Spleen (tissue), 11 donors: ENCODE results near the gene PDE10A. TPM values are rescaled to one million over a fixed set of nuclear protein-coding genes. Genes with fewer than 3 reads are reported as not detected.

Experiments used
- DNase-seq: peaks from one replicate; pipeline ENCODE4 v3.0.0-alpha.2; 2020
- H3K27ac ChIP-seq, 8 donors: fragments of 200-600 bp; sonication (generic) in 7 of 8; 1 replicate in 4 of 8; 2 replicates in 4 of 8; pipeline versions ENCODE4 v1.5.0 to v1.8.0; 2016 to 2021; ENCODE audit warnings: inconsistent platforms in 4 of 8, mild to moderate bottlenecking in 4 of 8, moderate library complexity in 1 of 8
- H3K27me3 ChIP-seq, 7 donors: fragments of 200-600 bp; sonication (generic) in 6 of 7; replicated peaks in 1 of 7; 1 replicate in 4 of 7; 2 replicates in 3 of 7; pipeline versions ENCODE4 v1.5.0 to v1.8.0; 2016 to 2021; ENCODE audit warnings: inconsistent platforms in 3 of 7, mild to moderate bottlenecking in 1 of 7
- H3K36me3 ChIP-seq, 6 donors: fragments of 200-600 bp; sonication (generic) in 5 of 6; 1 replicate in 4 of 6; 2 replicates in 2 of 6; pipeline versions ENCODE4 v1.5.0 to v1.8.0; 2016 to 2021; ENCODE audit warnings: inconsistent platforms in 2 of 6
- H3K4me1 ChIP-seq, 6 donors: fragments of 200-600 bp; sonication (generic) in 5 of 6; 1 replicate in 3 of 6; 2 replicates in 3 of 6; pipeline versions ENCODE4 v1.5.0 to v1.8.0; 2016 to 2021; ENCODE audit warnings: inconsistent platforms in 3 of 6
- H3K4me3 ChIP-seq, 8 donors: fragments of 200-600 bp; sonication (generic) in 7 of 8; 1 replicate in 4 of 8; 2 replicates in 4 of 8; pipeline versions ENCODE4 v1.5.0 to v1.8.0; 2016 to 2021; ENCODE audit warnings: inconsistent platforms in 4 of 8, mild to moderate bottlenecking in 4 of 8, moderate library complexity in 2 of 8
- H3K9me3 ChIP-seq, 8 donors: fragments of 200-600 bp; sonication (generic) in 7 of 8; 1 replicate in 4 of 8; 2 replicates in 4 of 8; pipeline versions ENCODE4 v1.5.0 to v1.8.0; 2016 to 2021; ENCODE audit warnings: inconsistent platforms in 4 of 8
- CTCF ChIP-seq, 11 experiments: fragments of 200-600 bp in 7 of 11; fragments of 450-650 bp in 4 of 11; sonication (generic) in 4 of 11; IDR thresholded peaks in 8 of 11; conservative IDR thresholded peaks in 3 of 11; 1 replicate in 7 of 11; 2 replicates in 4 of 11; pipeline versions ENCODE4 v1.4.0 to v1.8.0; 2016 to 2021; ENCODE audit warnings: antibody characterized with exemption in 11 of 11, inconsistent platforms in 4 of 11, mild to moderate bottlenecking in 1 of 11
- POLR2A ChIP-seq, 3 donors: fragments of 450-650 bp; IDR thresholded peaks; one replicate each; pipeline ENCODE4 v1.5.1; 2017; ENCODE audit warnings: antibody characterized with exemption in 3 of 3, mild to moderate bottlenecking in 1 of 3
- POLR2AphosphoS5 ChIP-seq, 3 donors: sonication (generic); formaldehyde crosslinking; IDR thresholded peaks; one replicate each; pipeline ENCODE4 v1.5.1; 2017; ENCODE audit warnings: antibody characterized with exemption in 3 of 3
- WGBS, 5 donors: extraction: QIAGEN DNeasy Blood & Tissue Kit in 3 of 5; methylation state at CpG; one replicate each; pipeline versions ENCODE4 v1.1.5 to v1.1.7; 2013 to 2018; 5-methylcytosine and 5-hydroxymethylcytosine counted together
- intact Hi-C: fragments of 100-400 bp; cut with DNase I; formaldehyde crosslinking; loops from one replicate; pipeline ENCODE4 v1.15.0; 2023; ENCODE audit warnings: low total_unique reads
- polyA plus RNA-seq, 3 donors: library from polyadenylated mRNA; stranded (reverse); fragments of 200-250 nt; gene quantifications; one replicate each; pipeline ENCODE4 v1.2.1, GENCODE V29; 2013
- total RNA-seq, 7 donors: library from RNA; depleted of rRNA in 3 of 7; stranded (reverse); fragments of >200 nt in 3 of 7; fragmentation: NEBNext Ultra II Directional in 4 of 7; extraction: Animal tissue kit (Norgen Biotek cat#: 25700) in 4 of 7; gene quantifications; one replicate each; pipeline versions ENCODE4 v1.1.0 to v1.2.1, GENCODE V29; 2016 to 2021
- donor health status: healthy with polysubstance abuse.
- donor health status: DM: no; HTN: no; CAD: no; lungs with moderate emphysema.
- donor health status: DM: no; HTN: no; CAD: no.
- donor health status: Bipolar disorder and iron deficiency.
- donor health status: healthy.
- donor health status: DM: no; HTN: no; CAD: no.
- donor health status: DM: yes; HTN: yes; CAD: no.

Gene PDE10A
- total and polyA plus RNA-seq, 10 donors: 1.1 to 28.2 (median 9.6) TPM

GRCh38 chr6:165577556-165577955 is 85.5 kb downstream of the PDE10A start:
- no peak overlapping the region for H3K4me3 ChIP-seq
- H3K27ac ChIP-seq: no peak overlapping the region
- H3K27me3 ChIP-seq: no peaks in the 10 kb centered on the region
- no peak for DNase-seq
- 75 to 88% (median 81%) methylated on average over 12 to 13 of the region's 13 CpGs for WGBS, 5 donors
- intact Hi-C loops: no loop called here
- TF ChIP-seq POLR2AphosphoS5 (IDR thresholded peaks at IDR 0.05) (no peak), POLR2A (IDR thresholded peaks at IDR 0.05) (no peak), CTCF (IDR thresholded peaks at IDR 0.05 in 8 of 11, conservative IDR thresholded peaks at IDR 0.05 in 3 of 11) (no peak)
- H3K9me3 ChIP-seq: peaks cover 0 to 11% (median 0%) of the 10 kb centered on the region in 8 donors
- no peaks in the 10 kb centered on the region for H3K36me3 ChIP-seq
- peaks cover 0 to 14% (median 5%) of the 10 kb centered on the region in 6 donors for H3K4me1 ChIP-seq

GRCh38 chr6:165575158-165575549 is 87.9 kb downstream of the PDE10A start:
- Histone ChIP-seq H3K4me1 (peaks cover 0 to 14% (median 5%) of the 10 kb centered on the region in 6 donors), H3K36me3 (no peaks in the 10 kb centered on the region), H3K27ac (peak overlapping the region in 3 of 8 donors; percentile 27 to 65 (median 45)), H3K9me3 (peaks cover 0 to 11% (median 0%) of the 10 kb centered on the region in 8 donors), H3K27me3 (no peaks in the 10 kb centered on the region), H3K4me3 (no peak overlapping the region)
- 57 to 81% (median 70%) methylated on average over 3 of the region's 3 CpGs for WGBS, 5 donors
- TF ChIP-seq CTCF (IDR thresholded peaks at IDR 0.05 in 8 of 11, conservative IDR thresholded peaks at IDR 0.05 in 3 of 11) (no peak), POLR2AphosphoS5 (IDR thresholded peaks at IDR 0.05) (no peak), POLR2A (IDR thresholded peaks at IDR 0.05) (no peak)
- no peak for DNase-seq
- intact Hi-C loops: no loop called here

GRCh38 chr6:165574220-165575157 is 88.6 kb downstream of the PDE10A start:
- no peaks in the 10 kb centered on the region for H3K27me3 ChIP-seq
- intact Hi-C loops: no loop called here
- no peak for DNase-seq
- peaks cover 0 to 11% (median 0%) of the 10 kb centered on the region in 8 donors for H3K9me3 ChIP-seq
- WGBS, 5 donors: 76 to 89% (median 84%) methylated on average over 6 of the region's 6 CpGs
- H3K4me3 ChIP-seq: no peak overlapping the region
- H3K27ac ChIP-seq: peak overlapping the region in 7 of 8 donors; percentile 5 to 65 (median 45)
- peaks cover 0 to 14% (median 5%) of the 10 kb centered on the region in 6 donors for H3K4me1 ChIP-seq
- no peak for TF ChIP-seq POLR2A (IDR thresholded peaks at IDR 0.05)
- no peak for TF ChIP-seq POLR2AphosphoS5 (IDR thresholded peaks at IDR 0.05)
- no peak for TF ChIP-seq CTCF (IDR thresholded peaks at IDR 0.05 in 8 of 11, conservative IDR thresholded peaks at IDR 0.05 in 3 of 11)
- no peaks in the 10 kb centered on the region for H3K36me3 ChIP-seq

- Histone ChIP-seq H3K27ac (peak overlapping the region in 7 of 8 donors; percentile 5 to 65 (median 45)), H3K36me3 (no peaks in the 10 kb centered on the region), H3K9me3 (peaks cover 0 to 11% (median 0%) of the 10 kb centered on the region in 8 donors), H3K4me1 (peaks cover 0 to 14% (median 5%) of the 10 kb centered on the region in 6 donors), H3K4me3 (no peak overlapping the region), H3K27me3 (no peaks in the 10 kb centered on the region)
- no peak for DNase-seq
- WGBS, 5 donors: 45 to 71% (median 55%) methylated on average over 5 of the region's 5 CpGs
- TF ChIP-seq POLR2AphosphoS5 (IDR thresholded peaks at IDR 0.05) (peak in 1 of 3 donors; percentile 76), POLR2A (IDR thresholded peaks at IDR 0.05) (no peak), CTCF (IDR thresholded peaks at IDR 0.05 in 8 of 11, conservative IDR thresholded peaks at IDR 0.05 in 3 of 11) (no peak)
- intact Hi-C loops: no loop called here
These were observed 89.4 kb downstream of the PDE10A start for GRCh38 chr6:165573671-165574070.
